ENCODE data around the gene HSD11B1L. TPM values are rescaled to one million over a fixed set of nuclear protein-coding genes. Genes with fewer than 3 reads are reported as not detected.
"Not testable (repeated sequence)": the region's sequence is repeated elsewhere in the genome, so short reads cannot be mapped to it uniquely, and the experiment has no call there.

HSD11B1L gene
- total RNA-seq, 1 experiment from 2014 or later, result 2.4 TPM

- no peak for TF ChIP-seq CTCF (IDR thresholded peaks at IDR 0.05; ENCODE audit: insufficient read depth in 1 of 2, low read depth in 1 of 2, low read length in 1 of 2, severe bottlenecking in 1 of 2, unreplicated experiment in 1 of 2)
- no peaks in the 10 kb centered on the region for H3K4me1 Mint-ChIP-seq (ENCODE audit: low read depth, unreplicated experiment)
- intact Hi-C loops (cut with micrococcal nuclease; ENCODE audit: unreplicated experiment), result no loop called here
- POLR2A ChIA-PET, result interaction anchor here (0.8 to 1.2 kb wide), 3 partner anchors 31 to 140 kb away, joined by 3 to 6 read pairs (median 6); partner anchors contain the start of genes CATSPERD and LONP1
- peak overlapping the region; percentile 75 for H3K4me3 Mint-ChIP-seq (ENCODE audit: unreplicated experiment)
- no peaks in the 10 kb centered on the region for H3K9me3 Mint-ChIP-seq (ENCODE audit: unreplicated experiment)
- H3K9me3 ChIP-seq, result no peaks in the 10 kb centered on the region
- no peaks in the 10 kb centered on the region for H3K27me3 Mint-ChIP-seq (ENCODE audit: insufficient read depth, unreplicated experiment)
- BruUV-seq (replicated peaks), result no TSS peak
- no peak for DNase-seq
- H3K27ac Mint-ChIP-seq (ENCODE audit: unreplicated experiment), result peak overlapping the region; percentile 43
- H3K4me3 ChIP-seq (ENCODE audit: low read depth, low read length), result peak overlapping the region; percentile 16; the same call in 1 of the 2 replicates
- no peaks in the 10 kb centered on the region for H3K27me3 ChIP-seq (replicated peaks; ENCODE audit: control insufficient read depth, insufficient read depth, low read length)
- H3K36me3 ChIP-seq (ENCODE audit: control insufficient read depth, insufficient read depth, low read length), result peaks cover 7% of the 10 kb centered on the region
- H3K36me3 Mint-ChIP-seq (ENCODE audit: insufficient read depth, unreplicated experiment), result peaks cover 30% of the 10 kb centered on the region
- no peaks in the 10 kb centered on the region for H3K4me1 ChIP-seq
- CTCF ChIA-PET, result interaction anchor here (0.6 to 1.5 kb wide), 8 partner anchors 21 to 706 kb away, joined by 3 to 9 read pairs (median 5); partner anchors contain the start of genes CATSPERD, LONP1, SAFB2 and TINCR
Measured at GRCh38 chr19:5687360-5688198, 6.8 kb downstream of the HSD11B1L start.

GRCh38 chr19:5688262-5688881 lies 7.5 kb downstream of the HSD11B1L start:
- POLR2A ChIA-PET, result interaction anchor here (2.0 kb wide), 1 partner anchor 32 kb away, joined by 24 read pairs; the partner anchor contains the start of genes CATSPERD and LONP1
- CTCF ChIA-PET, result interaction anchor here (0.6 kb wide), 1 partner anchor 10 kb away, joined by 3 read pairs; no protein-coding TSS in a partner anchor

GRCh38 chr19:5690125-5690954 lies 9.5 kb downstream of the HSD11B1L start, which contains the start of gene RPL36:
Gene RPL36, plus strand, starts transcription at chr19:5690295. Its CDS starts 213 bp downstream, at chr19:5690508.
- intact Hi-C loops (cut with micrococcal nuclease; ENCODE audit: unreplicated experiment), result no loop called here
- CTCF ChIA-PET, result interaction anchor here (0.7 to 1.5 kb wide), 7 partner anchors 18 to 114 kb away, joined by 3 to 9 read pairs (median 4); partner anchors contain the start of genes CATSPERD, SAFB and SAFB2

More at GRCh38 chr19:5688262-5688881, 7.5 kb downstream of the HSD11B1L start:
- H3K9me3 Mint-ChIP-seq (ENCODE audit: unreplicated experiment); H3K9me3 ChIP-seq; DNase-seq; BruUV-seq (replicated peaks); H3K4me3 ChIP-seq (ENCODE audit: low read depth, low read length); H3K4me1 Mint-ChIP-seq (ENCODE audit: low read depth, unreplicated experiment); H3K36me3 ChIP-seq (ENCODE audit: control insufficient read depth, insufficient read depth, low read length); intact Hi-C loops (cut with micrococcal nuclease; ENCODE audit: unreplicated experiment); H3K27me3 Mint-ChIP-seq (ENCODE audit: insufficient read depth, unreplicated experiment); H3K4me1 ChIP-seq; H3K27me3 ChIP-seq (replicated peaks; ENCODE audit: control insufficient read depth, insufficient read depth, low read length): not testable (repeated sequence)
- Mint-ChIP-seq H3K27ac (ENCODE audit: unreplicated experiment) (peak overlapping the region; percentile 43), H3K36me3 (ENCODE audit: insufficient read depth, unreplicated experiment) (peaks cover 38% of the 10 kb centered on the region), H3K4me3 (ENCODE audit: unreplicated experiment) (peak overlapping the region; percentile 34)

More at GRCh38 chr19:5690125-5690954, 9.5 kb downstream of the HSD11B1L start, which contains the start of gene RPL36:
- DNase-seq, result peak; percentile 96 to 98
- Mint-ChIP-seq H3K4me3 (ENCODE audit: unreplicated experiment) (peak within 1 kb of the TSS; percentile 99), H3K27me3 (ENCODE audit: insufficient read depth, unreplicated experiment) (no peaks in the 10 kb centered on the region), H3K36me3 (ENCODE audit: insufficient read depth, unreplicated experiment) (peaks cover 58% of the 10 kb centered on the region), H3K27ac (ENCODE audit: unreplicated experiment) (peak within 1 kb of the TSS; percentile 97), H3K4me1 (ENCODE audit: low read depth, unreplicated experiment) (no peaks in the 10 kb centered on the region), H3K9me3 (ENCODE audit: unreplicated experiment) (no peaks in the 10 kb centered on the region)
- POLR2A ChIA-PET, result interaction anchor here (0.5 to 2.0 kb wide), 11 partner anchors 15 to 1220 kb away, joined by 3 to 24 read pairs (median 5); partner anchors contain the start of genes CATSPERD, LONP1, SAFB and SAFB2
- Histone ChIP-seq H3K9me3 (no peaks in the 10 kb centered on the region), H3K27me3 (replicated peaks; ENCODE audit: control insufficient read depth, insufficient read depth, low read length) (no peaks in the 10 kb centered on the region), H3K36me3 (ENCODE audit: control insufficient read depth, insufficient read depth, low read length) (peaks cover 7% of the 10 kb centered on the region), H3K4me1 (no peaks in the 10 kb centered on the region), H3K4me3 (ENCODE audit: low read depth, low read length) (peak within 1 kb of the TSS; percentile 90)
- TF ChIP-seq CTCF (IDR thresholded peaks at IDR 0.05; ENCODE audit: insufficient read depth in 1 of 2, low read depth in 1 of 2, low read length in 1 of 2, severe bottlenecking in 1 of 2, unreplicated experiment in 1 of 2), result peak; percentile 84 to 89
- BruUV-seq (replicated peaks), result no TSS peak

All from Caco-2 (cell line).